Omental fat pad (tissue), 4 donors: Measurements from ENCODE around the gene ANKRD62. TPM values are rescaled to one million over a fixed set of nuclear protein-coding genes. Genes with fewer than 3 reads are reported as not detected.

Experiments
- ATAC-seq: fragments of 150-250 bp; one replicate; pipeline ENCODE4 v1.9.1; 2016; ENCODE audit warnings: mild to moderate bottlenecking, moderate library complexity; ENCODE audit not compliant: low FRiP score
- DNase-seq: peaks from one replicate; pipeline ENCODE4 v3.0.0-alpha.2; 2019; ENCODE audit warnings: low spot score
- small RNA-seq: library from RNA; depleted of rRNA; stranded (forward); fragments of <200 nt; gene quantifications from one replicate; pipeline ENCODE3, GENCODE V24; 2016
- total RNA-seq, 4 donors: library from RNA; depleted of rRNA; stranded (reverse); fragments of >200 nt; gene quantifications; one replicate each; pipeline ENCODE4 v1.1.0, GENCODE V29; 2016
- TF ChIP-seq, protein P1 (sequence below), 3 donors: fragments of 450-650 bp; IDR thresholded peaks; one replicate each; pipeline ENCODE4 v1.5.1; 2016 to 2017; ENCODE audit warnings: antibody characterized with exemption in 3 of 3, mild to moderate bottlenecking in 3 of 3, moderate library complexity in 2 of 3

Gene ANKRD62
- total RNA-seq, 4 donors from 2014 or later: not detected

DNA sequence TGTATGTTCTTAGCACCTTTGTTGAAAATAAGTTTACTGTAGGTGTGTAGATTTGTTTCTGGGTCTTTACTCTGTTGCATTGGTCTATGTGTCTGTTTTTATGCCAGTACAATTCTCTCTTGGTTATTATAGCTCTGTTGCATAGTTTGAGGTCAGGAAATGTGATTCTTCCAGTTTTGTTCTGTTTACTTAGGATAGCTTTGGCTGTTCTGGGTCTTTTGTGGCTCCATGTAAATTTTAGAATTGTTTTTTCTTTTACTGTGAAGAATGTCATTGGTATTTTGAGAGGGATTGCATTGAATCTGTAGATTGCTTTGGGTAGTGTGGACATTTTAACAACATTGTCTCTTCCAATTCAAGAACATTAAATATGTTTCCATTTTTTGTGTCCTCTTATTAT, 69.1 kb downstream of the ANKRD62 start:
- TF ChIP-seq, protein P1, sequence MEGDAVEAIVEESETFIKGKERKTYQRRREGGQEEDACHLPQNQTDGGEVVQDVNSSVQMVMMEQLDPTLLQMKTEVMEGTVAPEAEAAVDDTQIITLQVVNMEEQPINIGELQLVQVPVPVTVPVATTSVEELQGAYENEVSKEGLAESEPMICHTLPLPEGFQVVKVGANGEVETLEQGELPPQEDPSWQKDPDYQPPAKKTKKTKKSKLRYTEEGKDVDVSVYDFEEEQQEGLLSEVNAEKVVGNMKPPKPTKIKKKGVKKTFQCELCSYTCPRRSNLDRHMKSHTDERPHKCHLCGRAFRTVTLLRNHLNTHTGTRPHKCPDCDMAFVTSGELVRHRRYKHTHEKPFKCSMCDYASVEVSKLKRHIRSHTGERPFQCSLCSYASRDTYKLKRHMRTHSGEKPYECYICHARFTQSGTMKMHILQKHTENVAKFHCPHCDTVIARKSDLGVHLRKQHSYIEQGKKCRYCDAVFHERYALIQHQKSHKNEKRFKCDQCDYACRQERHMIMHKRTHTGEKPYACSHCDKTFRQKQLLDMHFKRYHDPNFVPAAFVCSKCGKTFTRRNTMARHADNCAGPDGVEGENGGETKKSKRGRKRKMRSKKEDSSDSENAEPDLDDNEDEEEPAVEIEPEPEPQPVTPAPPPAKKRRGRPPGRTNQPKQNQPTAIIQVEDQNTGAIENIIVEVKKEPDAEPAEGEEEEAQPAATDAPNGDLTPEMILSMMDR (IDR thresholded peaks at IDR 0.05): no peak
- DNase-seq (no peak), ATAC-seq (no peak)

DNA sequence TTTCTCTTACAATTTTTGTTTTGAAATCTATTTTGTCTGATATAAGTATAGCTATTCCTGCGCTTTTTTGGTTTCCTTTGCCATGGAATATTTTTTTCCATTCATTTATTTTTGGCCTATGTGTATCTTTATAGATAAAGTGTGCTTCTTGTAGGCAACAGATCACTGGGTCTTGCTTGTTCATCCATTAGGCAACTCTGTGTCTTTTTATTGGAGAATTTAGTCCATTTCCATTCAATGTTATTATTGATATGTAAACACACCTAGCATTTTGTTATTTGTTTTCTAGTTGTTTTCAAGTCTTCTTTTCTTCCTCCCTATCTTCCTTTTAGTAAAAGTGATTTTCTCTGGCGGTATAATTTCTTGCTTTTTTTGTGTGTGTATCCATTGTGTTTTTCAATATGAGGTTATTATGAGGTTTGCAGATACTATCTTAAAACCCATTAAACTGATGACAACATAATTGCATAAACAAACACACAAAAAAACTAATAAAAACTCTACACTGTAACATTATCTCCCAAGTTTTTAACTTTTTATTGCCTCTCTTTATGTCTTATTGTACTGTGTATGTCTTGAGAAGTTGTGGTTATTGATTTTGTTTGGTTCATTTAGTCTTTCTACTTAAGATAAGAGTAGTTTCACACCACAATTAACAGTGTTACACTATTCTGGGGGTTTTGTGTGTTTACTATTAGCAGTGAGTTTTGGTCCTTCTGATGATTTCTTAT, 71.6 kb downstream of the ANKRD62 start:
- ATAC-seq (no peak), DNase-seq (no peak)
- TF ChIP-seq, protein P1 (IDR thresholded peaks at IDR 0.05): no peak

Small RNA genes lying within 50 kb of the gene (small RNA-seq; reads per million reads assigned to genes)
- gene RNU6-324P: not detected

Other genes with a start within 250 kb of the ANKRD62 start
- gene CHMP1B, start 242.4 kb upstream of the ANKRD62 start, total RNA-seq: 10 to 100 TPM; 32.5 to 80.5 (median 44.5) TPM
- gene MPPE1, start 185.5 kb upstream of the ANKRD62 start, total RNA-seq: 10 to 100 TPM; 11.0 to 49.2 (median 28.8) TPM
- 10 to 100 TPM; 18.7 to 31.6 (median 27.7) TPM for gene IMPA2, start 112.3 kb upstream of the ANKRD62 start, total RNA-seq
- gene CIDEA, start 160.5 kb downstream of the ANKRD62 start, total RNA-seq: 100 to 1,000 TPM; 132 to 584 (median 435) TPM
- gene TUBB6, start 214.4 kb downstream of the ANKRD62 start, total RNA-seq: 100 to 1,000 TPM; 316 to 921 (median 720) TPM